GM23338 (cell line): ENCODE results near the gene PROKR1. TPM values are rescaled to one million over a fixed set of nuclear protein-coding genes. Genes with fewer than 3 reads are reported as not detected.

ENCODE experiments used
- ATAC-seq: fragments of 200-7000 bp; cut with Tn5 transposase; 3 replicates; pipeline ENCODE4 v1.9.1; 2020
- DNase-seq: peaks from one replicate; pipeline ENCODE4 v3.0.0-alpha.2; 2015; ENCODE audit warnings: low spot score
- H2AFZ ChIP-seq: fragments of 200-600 bp; sonication (generic); 2 replicates; pipeline ENCODE4 v1.8.0; 2016; ENCODE audit warnings: antibody characterized with exemption, mild to moderate bottlenecking, moderate library complexity
- H3F3A ChIP-seq: fragments of 200-600 bp; sonication (generic); replicated peaks from 2 replicates; pipeline ENCODE4 v1.8.0; 2017; ENCODE audit warnings: antibody characterized with exemption, mixed run types, low read depth
- H3K27ac ChIP-seq: fragments of 200-600 bp; sonication (generic); 2 replicates; pipeline ENCODE4 v1.6.1; 2016; ENCODE audit warnings: low read depth
- H3K27me3 ChIP-seq: fragments of 200-600 bp; sonication (generic); 2 replicates; pipeline ENCODE4 v1.8.0; 2016; ENCODE audit warnings: mild to moderate bottlenecking, mixed run types, moderate library complexity; ENCODE audit not compliant: insufficient read depth
- H3K36me3 ChIP-seq: fragments of 200-600 bp; sonication (generic); 2 replicates; pipeline ENCODE4 v1.8.0; 2016; ENCODE audit warnings: mild to moderate bottlenecking; ENCODE audit not compliant: insufficient read depth
- H3K4me1 ChIP-seq: fragments of 200-600 bp; sonication (generic); 2 replicates; pipeline ENCODE4 v1.8.0; 2016; ENCODE audit warnings: mild to moderate bottlenecking, moderate library complexity; ENCODE audit not compliant: insufficient read depth
- H3K4me2 ChIP-seq: fragments of 200-600 bp; sonication (generic); 2 replicates; pipeline ENCODE4 v1.7.1; 2017; ENCODE audit warnings: mixed run types
- H3K4me3 ChIP-seq: fragments of 200-600 bp; sonication (generic); 2 replicates; pipeline ENCODE4 v1.6.1; 2016; ENCODE audit warnings: mixed run types
- H3K79me2 ChIP-seq: fragments of 200-600 bp; sonication (generic); replicated peaks from 2 replicates; pipeline ENCODE4 v1.8.0; 2017; ENCODE audit warnings: mild to moderate bottlenecking; ENCODE audit not compliant: insufficient read depth
- H3K9me2 ChIP-seq: fragments of 200-600 bp; sonication (generic); 2 replicates; pipeline ENCODE4 v1.8.0; 2017; ENCODE audit not compliant: insufficient read depth
- H4K20me1 ChIP-seq: fragments of 200-600 bp; sonication (generic); replicated peaks from 2 replicates; pipeline ENCODE4 v1.8.0; 2017; ENCODE audit warnings: mild to moderate bottlenecking; ENCODE audit not compliant: insufficient read depth
- H3K27ac Mint-ChIP-seq: 2 replicates; pipeline ENCODE4 v1.8.0; 2020; ENCODE audit warnings: inconsistent platforms, mild to moderate bottlenecking, moderate library complexity, mixed read lengths
- H3K27me3 Mint-ChIP-seq: 3 replicates; pipeline ENCODE4 v1.8.0; 2022; ENCODE audit warnings: low read depth, mild to moderate bottlenecking, moderate library complexity, mixed read lengths, inconsistent platforms; ENCODE audit not compliant: insufficient read depth, poor library complexity
- H3K36me3 Mint-ChIP-seq: 3 replicates; pipeline ENCODE4 v1.8.0; 2021; ENCODE audit warnings: low read depth, mild to moderate bottlenecking, inconsistent platforms, moderate library complexity, mixed read lengths
- H3K4me1 Mint-ChIP-seq: 3 replicates; pipeline ENCODE4 v1.8.0; 2020; ENCODE audit warnings: mild to moderate bottlenecking, inconsistent platforms, mixed read lengths
- H3K4me3 Mint-ChIP-seq: 3 replicates; pipeline ENCODE4 v1.8.0; 2021; ENCODE audit warnings: moderate library complexity, mild to moderate bottlenecking, inconsistent platforms, mixed read lengths
- H3K9me3 Mint-ChIP-seq: 3 replicates; pipeline ENCODE4 v1.8.0; 2020; ENCODE audit warnings: moderate library complexity, mild to moderate bottlenecking, inconsistent platforms, mixed read lengths
- CREB1 ChIP-seq: fragments of 250-450 bp; sonication (Bioruptor Pico); IDR thresholded peaks from 2 replicates; pipeline ENCODE4 v1.5.0; 2020; ENCODE audit warnings: low read depth, mild to moderate bottlenecking, moderate library complexity
- EZH2 ChIP-seq: fragments of 200-600 bp; sonication (generic); IDR thresholded peaks from one replicate; pipeline ENCODE4 v1.8.0; 2017; ENCODE audit warnings: antibody characterized with exemption, mild to moderate bottlenecking, low read depth; ENCODE audit not compliant: unreplicated experiment
- EZH2phosphoT487 ChIP-seq: fragments of 200-600 bp; sonication (generic); IDR thresholded peaks from one replicate; pipeline ENCODE4 v1.8.1; 2018; ENCODE audit warnings: antibody characterized with exemption; ENCODE audit not compliant: unreplicated experiment
- JUNB ChIP-seq: IDR thresholded peaks from one replicate; pipeline ENCODE4 v1.6.1; 2016; ENCODE audit warnings: antibody characterized with exemption; ENCODE audit not compliant: unreplicated experiment
- NANOG ChIP-seq: IDR thresholded peaks from 2 replicates; pipeline ENCODE4 v1.6.1; 2016; ENCODE audit warnings: antibody characterized with exemption, borderline replicate concordance
- POLR2AphosphoS5 ChIP-seq: IDR thresholded peaks from 2 replicates; pipeline ENCODE4 v1.6.1; 2016; ENCODE audit warnings: antibody characterized with exemption, low read depth
- REST ChIP-seq: IDR thresholded peaks from one replicate; pipeline ENCODE4 v1.6.1; 2018; ENCODE audit warnings: antibody characterized with exemption; ENCODE audit not compliant: unreplicated experiment
- ZNF114 ChIP-seq: fragments of 250-450 bp; sonication (Bioruptor Pico); IDR thresholded peaks from 2 replicates; pipeline ENCODE4 v1.5.0; 2020; ENCODE audit warnings: mild to moderate bottlenecking, moderate library complexity
- ZNF331 ChIP-seq: fragments of 250-450 bp; sonication (Bioruptor Pico); IDR thresholded peaks from 2 replicates; pipeline ENCODE4 v1.5.0; 2020; ENCODE audit warnings: low read depth, mild to moderate bottlenecking, moderate library complexity
- polyA plus RNA-seq: library from polyadenylated mRNA; unstranded; fragments of >200 nt; fragmentation: Nextera tagmentation; extraction: Ambion mirVana; gene quantifications from 2 replicates; pipeline ENCODE4 v1.2.1, GENCODE V29; 2016
- total RNA-seq: library from RNA; depleted of rRNA; stranded (reverse); fragments of >200 nt; shearing (Covaris generic); gene quantifications from 2 replicates; pipeline ENCODE4 v1.2.3, GENCODE V29; 2014
- TF ChIP-seq, protein P1 (sequence below): IDR thresholded peaks from 2 replicates; pipeline ENCODE4 v1.6.1; 2016; ENCODE audit warnings: antibody characterized with exemption
- TF ChIP-seq, protein P2 (sequence below), 2 experiments: fragments of 200-600 bp in 1 of 2; sonication (generic) in 1 of 2; conservative IDR thresholded peaks; 2 replicates each; pipeline versions ENCODE4 v1.5.1 to v1.6.1; 2016 to 2017; ENCODE audit warnings: antibody characterized with exemption in 2 of 2, low read depth in 2 of 2, mild to moderate bottlenecking in 2 of 2, moderate library complexity in 1 of 2

Gene PROKR1
- total and polyA plus RNA-seq, 2 experiments from 2014 or later, result 0.61 to 5.3 TPM

- TF ChIP-seq, protein P1, sequence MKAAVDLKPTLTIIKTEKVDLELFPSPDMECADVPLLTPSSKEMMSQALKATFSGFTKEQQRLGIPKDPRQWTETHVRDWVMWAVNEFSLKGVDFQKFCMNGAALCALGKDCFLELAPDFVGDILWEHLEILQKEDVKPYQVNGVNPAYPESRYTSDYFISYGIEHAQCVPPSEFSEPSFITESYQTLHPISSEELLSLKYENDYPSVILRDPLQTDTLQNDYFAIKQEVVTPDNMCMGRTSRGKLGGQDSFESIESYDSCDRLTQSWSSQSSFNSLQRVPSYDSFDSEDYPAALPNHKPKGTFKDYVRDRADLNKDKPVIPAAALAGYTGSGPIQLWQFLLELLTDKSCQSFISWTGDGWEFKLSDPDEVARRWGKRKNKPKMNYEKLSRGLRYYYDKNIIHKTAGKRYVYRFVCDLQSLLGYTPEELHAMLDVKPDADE, result no peak
- TF ChIP-seq CREB1 (CRISPR knock-in tag) (no peak), ZNF114 (CRISPR knock-in tag) (no peak), NANOG (no peak), ZNF331 (CRISPR knock-in tag) (no peak), POLR2AphosphoS5 (no peak), EZH2 (no peak), JUNB (no peak), REST (no peak), EZH2phosphoT487 (no peak)
- TF ChIP-seq, protein P2, sequence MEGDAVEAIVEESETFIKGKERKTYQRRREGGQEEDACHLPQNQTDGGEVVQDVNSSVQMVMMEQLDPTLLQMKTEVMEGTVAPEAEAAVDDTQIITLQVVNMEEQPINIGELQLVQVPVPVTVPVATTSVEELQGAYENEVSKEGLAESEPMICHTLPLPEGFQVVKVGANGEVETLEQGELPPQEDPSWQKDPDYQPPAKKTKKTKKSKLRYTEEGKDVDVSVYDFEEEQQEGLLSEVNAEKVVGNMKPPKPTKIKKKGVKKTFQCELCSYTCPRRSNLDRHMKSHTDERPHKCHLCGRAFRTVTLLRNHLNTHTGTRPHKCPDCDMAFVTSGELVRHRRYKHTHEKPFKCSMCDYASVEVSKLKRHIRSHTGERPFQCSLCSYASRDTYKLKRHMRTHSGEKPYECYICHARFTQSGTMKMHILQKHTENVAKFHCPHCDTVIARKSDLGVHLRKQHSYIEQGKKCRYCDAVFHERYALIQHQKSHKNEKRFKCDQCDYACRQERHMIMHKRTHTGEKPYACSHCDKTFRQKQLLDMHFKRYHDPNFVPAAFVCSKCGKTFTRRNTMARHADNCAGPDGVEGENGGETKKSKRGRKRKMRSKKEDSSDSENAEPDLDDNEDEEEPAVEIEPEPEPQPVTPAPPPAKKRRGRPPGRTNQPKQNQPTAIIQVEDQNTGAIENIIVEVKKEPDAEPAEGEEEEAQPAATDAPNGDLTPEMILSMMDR (conservative IDR thresholded peaks at IDR 0.05; ENCODE audit: low read depth in 2 of 2), result no peak
These were observed 36.6 kb upstream of the PROKR1 start (continued) for GRCh38 chr2:68606759-68607158.

- Histone ChIP-seq H3F3A (no peaks in the 10 kb centered on the region), H3K36me3 (peaks cover 11% of the 10 kb centered on the region), H3K4me1 (peaks cover 8% of the 10 kb centered on the region), H3K4me3 (no peak overlapping the region), H4K20me1 (no peaks in the 10 kb centered on the region), H3K27me3 (no peaks in the 10 kb centered on the region), H3K4me2 (no peak overlapping the region), H2AFZ (no peak overlapping the region), H3K79me2 (no peaks in the 10 kb centered on the region), H3K27ac (no peak overlapping the region), H3K9me2 (0 out of 2 replicates have a peak, but pooled peaks cover 3% of the 10 kb centered on the region)
- TF ChIP-seq, protein P2 (conservative IDR thresholded peaks at IDR 0.05; ENCODE audit: low read depth in 2 of 2), result no peak
- TF ChIP-seq POLR2AphosphoS5, result no peak
- no peak for TF ChIP-seq CREB1 (CRISPR knock-in tag)
- TF ChIP-seq NANOG, result no peak
- TF ChIP-seq EZH2, result no peak
- TF ChIP-seq ZNF331 (CRISPR knock-in tag), result no peak
- no peak for TF ChIP-seq JUNB
- no peak for TF ChIP-seq EZH2phosphoT487
- TF ChIP-seq, protein P1, result no peak
- TF ChIP-seq REST, result no peak
- no peak for TF ChIP-seq ZNF114 (CRISPR knock-in tag)
- H3K9me3 Mint-ChIP-seq, result peaks cover 36% of the 10 kb centered on the region
- H3K36me3 Mint-ChIP-seq, result peaks cover 16% of the 10 kb centered on the region
- H3K4me3 Mint-ChIP-seq, result no peak overlapping the region
- ATAC-seq, result no peak
- no peak for DNase-seq
- H3K27ac Mint-ChIP-seq, result no peak overlapping the region
- peaks cover 8% of the 10 kb centered on the region for H3K4me1 Mint-ChIP-seq
- no peaks in the 10 kb centered on the region for H3K27me3 Mint-ChIP-seq
These were observed 35.5 kb upstream of the PROKR1 start for GRCh38 chr2:68607837-68608236.
